GM19025 (cell line): Measurements from ENCODE around the gene ACE.

ENCODE experiments used
- ATAC-seq: cut with Tn5 transposase; IDR thresholded peaks from one replicate; pipeline ENCODE4 v1.9.1; 2021; ENCODE audit warnings: mild to moderate bottlenecking, low read depth, moderate library complexity; ENCODE audit not compliant: unreplicated experiment

The ACE gene

DNA sequence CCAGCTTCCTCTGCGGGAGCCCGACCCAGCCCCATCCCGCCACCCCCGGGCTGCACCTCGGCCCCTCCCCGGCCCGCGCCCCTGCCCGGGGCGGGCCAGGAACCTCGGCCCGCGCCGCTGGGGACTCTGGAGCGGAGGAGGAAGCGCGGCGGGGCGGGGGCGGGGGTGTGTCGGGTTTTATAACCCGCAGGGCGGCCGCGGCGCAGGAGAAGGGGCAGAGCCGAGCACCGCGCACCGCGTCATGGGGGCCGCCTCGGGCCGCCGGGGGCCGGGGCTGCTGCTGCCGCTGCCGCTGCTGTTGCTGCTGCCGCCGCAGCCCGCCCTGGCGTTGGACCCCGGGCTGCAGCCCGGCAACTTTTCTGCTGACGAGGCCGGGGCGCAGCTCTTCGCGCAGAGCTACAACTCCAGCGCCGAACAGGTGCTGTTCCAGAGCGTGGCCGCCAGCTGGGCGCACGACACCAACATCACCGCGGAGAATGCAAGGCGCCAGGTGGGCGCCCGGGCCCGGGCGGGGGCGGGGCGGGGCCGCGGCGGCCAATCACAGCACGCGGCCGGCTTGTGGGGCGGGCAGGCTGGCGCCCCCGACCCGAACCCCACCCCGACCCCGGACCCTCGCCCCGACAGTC, at the start of gene ACE:
Gene ACE (plus strand): TSS at position 208 of the 626 bp plus-strand sequence. CDS start 34 bp downstream, at position 242.
- ATAC-seq: no peak

DNA sequence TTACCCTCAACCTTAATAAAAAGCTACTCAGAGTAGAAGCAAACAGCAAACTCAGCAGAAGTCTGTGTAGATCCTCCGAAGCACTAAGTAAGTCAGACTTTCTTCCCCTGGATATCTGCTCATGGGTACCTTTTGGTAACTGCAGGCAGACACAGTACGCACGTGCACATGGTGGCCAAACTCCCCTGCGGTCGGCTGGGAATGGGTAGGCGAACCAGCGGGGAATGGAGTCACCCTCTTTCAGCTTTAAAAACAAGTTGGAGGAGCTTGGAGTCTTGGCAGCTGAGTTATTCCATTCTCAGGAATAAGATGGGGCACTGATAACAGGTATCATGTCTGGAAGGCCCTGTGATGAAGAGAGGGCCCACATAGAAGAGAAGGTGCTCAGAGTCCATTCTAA, 47.1 kb upstream of the ACE start:
- ATAC-seq: no peak

DNA sequence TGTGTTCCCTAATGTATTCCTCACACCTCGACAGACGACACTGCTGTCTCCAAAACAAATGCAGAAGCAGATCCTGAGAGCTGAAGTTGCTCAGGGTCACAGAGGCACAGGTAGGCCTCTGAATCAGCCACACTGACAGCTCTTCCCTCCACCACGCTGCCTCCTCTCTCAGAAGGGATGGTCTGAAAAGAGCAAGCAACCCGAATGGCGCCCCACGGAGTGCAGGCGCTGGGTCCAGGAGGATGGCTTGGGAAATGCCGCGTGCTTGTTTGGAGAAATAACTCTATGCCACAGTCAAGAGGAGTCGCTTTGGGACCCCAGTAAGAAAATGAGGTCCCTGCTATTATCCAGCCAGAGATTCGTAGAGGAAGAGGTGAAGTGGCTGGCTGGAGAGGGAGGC, 46.6 kb upstream of the ACE start:
- no peak for ATAC-seq

DNA sequence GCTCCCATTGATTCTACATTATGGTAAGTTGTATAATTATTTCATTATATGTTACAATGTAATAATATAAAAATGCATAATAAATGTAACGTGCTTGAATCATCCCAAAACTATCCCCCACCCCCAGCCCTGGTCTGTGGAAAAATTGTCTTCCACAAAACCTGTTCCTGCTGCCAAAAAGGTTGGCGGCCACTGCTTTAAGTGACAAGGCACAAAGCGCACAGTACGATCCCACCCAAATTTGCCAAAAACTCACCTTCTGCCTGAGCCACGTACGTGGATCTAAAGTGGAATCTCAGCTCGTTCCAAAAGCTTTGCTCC, 45.3 kb upstream of the ACE start:
- ATAC-seq: no peak

DNA sequence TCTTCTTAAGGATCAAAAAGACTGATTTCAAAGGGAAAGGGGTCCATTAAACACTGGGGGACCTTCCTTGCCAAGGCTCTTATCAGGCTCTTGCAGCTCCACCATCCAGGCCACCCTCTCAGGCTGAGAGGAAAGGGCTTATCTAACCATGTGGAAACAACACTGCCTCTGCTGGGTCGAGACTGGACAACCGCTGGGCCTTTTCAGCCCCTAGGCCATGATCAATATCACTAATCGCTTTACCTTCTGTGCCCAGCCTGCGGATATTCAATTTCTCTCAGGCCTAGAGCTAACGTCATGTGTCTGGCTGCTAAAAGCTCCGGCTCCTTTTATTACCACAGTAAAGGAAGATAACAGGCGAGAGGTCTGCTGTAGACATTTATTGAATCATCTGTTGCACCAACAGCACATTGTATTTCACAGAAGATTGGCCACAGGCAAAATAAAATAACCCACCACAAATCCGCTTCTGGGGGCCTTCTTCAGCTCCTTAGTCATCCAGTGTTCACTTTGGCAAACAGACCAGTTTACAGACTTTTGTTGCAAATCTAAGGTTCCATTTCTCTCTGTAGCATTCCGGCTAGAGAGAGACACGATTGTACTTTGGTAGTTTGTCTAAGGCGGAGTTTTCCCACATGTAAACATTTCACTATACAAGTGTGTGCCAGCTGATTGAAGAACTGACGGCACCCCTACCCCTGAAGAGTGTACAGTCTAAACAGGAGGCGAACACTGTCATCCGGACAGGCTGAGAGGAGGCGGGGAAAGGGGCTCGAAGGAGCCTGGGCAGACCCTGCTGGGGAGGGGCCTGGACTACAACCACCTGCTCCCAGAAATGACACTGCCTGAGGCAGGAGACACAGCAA, 44.7 kb upstream of the ACE start:
- ATAC-seq: no peak

DNA sequence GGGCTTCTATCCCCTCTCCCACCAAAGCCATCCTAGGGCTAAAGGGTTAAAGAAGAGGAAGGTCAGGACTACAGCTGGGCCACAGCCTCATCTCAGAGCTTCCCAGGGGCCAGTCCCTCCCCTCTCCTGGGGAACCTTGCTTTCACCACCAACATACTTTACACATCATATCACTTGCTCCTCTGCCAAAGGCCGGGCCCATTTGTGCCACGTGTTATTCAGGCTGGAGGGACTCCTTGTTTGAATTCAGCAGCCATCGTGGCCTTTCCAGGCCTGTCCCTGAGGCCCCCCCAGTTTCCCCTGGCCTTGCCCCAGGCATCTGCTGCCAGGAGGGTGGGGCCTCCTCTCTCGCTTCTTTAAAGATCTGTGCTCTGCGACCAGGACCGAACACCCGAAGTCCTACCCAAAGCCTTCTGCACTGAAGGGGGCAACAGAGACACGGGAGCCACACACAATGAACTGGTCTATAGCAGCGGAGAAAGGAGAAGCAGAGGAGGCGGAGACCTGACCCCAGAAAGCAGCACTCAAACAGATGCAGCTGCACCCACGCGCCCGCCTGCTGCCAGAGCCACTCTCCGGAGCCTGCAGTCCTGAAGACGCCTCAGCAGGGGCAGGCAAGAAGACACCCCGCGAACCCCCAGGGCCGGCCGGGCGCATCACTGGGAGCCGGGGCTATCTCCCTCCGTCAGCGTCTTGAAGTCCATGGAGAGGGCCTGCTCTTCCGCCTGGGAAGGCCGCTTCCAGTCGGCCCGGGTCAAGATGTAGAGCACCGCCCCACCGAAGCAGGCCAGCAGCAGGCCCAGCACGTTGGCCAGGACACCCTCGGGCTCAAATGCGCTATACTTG, 42.9 kb upstream of the ACE start:
- ATAC-seq: no peak

DNA sequence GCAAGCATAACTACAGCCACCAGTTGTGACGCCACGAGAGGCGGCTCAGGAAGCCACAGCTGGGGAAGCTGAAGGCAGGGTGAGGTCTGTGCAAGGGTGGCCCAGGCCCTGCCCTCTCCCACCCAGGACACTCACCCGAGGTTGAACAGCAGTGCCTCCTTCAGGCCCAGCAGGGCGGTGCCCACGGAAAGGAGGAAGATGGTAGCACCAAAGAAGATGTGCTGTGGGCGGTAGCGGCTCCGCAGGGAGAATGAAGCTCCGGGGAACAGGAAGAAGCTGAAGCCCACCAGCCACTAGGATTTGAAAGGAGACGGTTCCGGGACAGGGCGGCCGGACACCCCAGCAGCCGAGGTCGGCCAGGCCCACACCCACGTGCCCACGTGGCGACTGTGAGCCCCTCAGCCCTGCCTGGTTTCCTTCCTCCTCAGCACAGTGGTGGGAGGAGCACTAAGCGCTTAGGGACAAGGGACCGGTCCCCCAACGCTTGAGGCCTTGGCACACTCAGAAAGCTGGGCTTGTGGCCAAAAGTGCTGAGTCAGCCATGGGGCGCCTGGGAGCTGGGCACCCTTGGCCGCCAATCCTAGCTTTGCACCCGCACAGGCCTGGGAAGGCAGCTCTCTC, 41.8 kb upstream of the ACE start:
- no peak for ATAC-seq

DNA sequence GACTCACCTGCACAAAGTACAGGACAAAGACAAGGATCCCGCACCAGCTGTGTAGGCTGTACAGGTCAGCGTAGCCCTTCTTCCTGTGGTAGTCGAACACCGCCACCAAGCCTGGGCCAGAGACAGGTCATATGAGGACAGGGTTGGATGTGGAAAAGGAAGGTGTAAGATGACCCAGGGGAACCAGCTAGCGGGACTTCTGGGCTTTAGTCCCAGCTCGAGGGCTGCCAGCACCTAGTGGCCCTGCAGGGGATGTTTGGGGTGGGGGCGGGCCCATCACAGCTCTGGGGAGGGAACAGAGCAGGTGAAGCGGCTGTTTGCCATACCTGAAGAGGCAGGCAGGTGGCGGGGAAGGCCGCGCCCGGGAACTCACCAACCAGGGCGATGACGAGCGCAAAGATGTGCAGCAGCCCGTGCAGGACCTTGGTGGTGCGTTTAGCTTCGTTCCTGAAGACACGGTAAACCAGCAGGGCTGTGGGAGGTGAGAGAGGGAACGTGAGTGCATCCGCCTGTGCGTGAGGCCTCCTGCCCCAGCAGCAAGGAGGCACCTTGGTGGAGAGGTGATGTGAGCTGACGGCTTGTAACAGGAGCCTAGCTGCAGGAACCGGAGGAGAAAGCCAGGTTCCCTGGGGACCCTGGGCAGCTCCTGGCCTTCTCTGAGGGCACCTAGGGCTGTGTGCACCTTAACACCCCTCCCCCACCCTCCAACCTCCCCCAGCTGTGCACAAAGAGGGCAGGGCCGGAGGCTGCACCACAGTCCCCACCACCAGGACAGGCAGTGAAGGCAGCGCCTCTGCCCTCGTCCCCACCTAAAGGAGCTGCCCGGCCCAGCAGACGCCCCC, 41.0 kb upstream of the ACE start:
- ATAC-seq: no peak

DNA sequence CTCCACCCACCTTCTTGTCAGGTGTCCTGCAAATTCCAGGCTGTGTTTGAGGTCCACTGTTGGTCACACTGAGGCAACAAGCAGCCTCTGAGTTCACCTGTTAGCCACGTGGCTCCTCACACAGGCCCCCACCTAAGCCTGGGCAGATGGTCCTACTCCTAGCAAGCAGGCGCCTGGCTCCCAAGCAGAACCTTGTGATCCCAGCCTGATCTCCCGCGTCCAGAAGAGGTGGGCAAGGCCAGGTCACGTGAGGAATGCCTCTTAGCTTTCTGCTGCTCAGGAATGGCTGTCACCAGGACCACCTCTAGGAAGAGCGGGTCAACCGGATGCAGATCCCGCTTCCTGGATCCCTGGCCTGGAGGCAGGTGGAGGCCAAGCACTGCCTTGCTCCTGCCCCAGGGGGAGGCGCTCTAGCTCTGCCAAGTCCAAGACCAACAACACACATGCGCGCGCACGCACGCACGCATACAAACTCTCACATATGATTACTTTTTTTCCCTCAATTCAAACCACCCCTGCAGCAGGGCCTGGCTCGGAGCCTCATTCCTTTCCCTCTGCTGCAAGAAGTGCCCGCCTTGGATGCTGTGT, 40.2 kb upstream of the ACE start:
- no peak for ATAC-seq

DNA sequence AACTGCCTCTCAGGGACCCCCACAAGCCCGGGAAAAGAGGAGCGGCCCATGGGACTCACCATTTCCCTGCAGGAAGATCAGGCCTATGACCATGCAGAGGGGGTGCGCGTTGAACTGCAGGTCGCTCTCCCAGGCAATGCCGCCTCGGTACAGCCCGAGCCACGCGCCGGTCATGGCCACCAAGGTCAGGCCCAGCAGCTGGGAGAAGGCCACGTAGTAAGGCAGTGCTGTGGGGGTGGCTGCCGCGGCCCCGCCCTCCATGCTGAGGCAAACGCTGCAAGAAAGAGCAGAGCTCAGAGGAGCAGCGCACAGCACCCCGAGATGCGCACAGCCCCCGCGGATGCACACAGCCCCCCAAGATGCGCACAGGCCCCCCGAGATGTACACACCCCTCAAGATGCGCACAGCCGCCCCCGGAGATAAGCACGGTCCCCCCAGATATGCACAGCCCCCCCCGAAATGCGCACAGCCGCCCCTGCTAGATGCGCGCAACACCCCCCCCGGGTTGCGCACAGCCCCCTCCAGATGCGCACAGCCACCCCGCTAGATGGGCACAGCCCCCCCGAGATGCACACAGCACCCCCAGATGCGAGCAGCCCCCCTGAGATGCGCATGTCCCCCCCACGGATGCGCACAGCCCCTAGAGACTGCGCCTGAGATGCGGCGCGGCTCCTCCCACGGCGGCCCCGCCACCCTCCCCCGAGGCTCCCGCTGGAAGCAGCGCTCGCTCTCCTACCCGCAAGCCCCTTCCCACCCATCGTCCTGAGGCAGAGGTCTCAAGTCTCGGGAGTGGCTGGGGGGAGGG, 39.4 kb upstream of the ACE start:
- no peak for ATAC-seq

DNA sequence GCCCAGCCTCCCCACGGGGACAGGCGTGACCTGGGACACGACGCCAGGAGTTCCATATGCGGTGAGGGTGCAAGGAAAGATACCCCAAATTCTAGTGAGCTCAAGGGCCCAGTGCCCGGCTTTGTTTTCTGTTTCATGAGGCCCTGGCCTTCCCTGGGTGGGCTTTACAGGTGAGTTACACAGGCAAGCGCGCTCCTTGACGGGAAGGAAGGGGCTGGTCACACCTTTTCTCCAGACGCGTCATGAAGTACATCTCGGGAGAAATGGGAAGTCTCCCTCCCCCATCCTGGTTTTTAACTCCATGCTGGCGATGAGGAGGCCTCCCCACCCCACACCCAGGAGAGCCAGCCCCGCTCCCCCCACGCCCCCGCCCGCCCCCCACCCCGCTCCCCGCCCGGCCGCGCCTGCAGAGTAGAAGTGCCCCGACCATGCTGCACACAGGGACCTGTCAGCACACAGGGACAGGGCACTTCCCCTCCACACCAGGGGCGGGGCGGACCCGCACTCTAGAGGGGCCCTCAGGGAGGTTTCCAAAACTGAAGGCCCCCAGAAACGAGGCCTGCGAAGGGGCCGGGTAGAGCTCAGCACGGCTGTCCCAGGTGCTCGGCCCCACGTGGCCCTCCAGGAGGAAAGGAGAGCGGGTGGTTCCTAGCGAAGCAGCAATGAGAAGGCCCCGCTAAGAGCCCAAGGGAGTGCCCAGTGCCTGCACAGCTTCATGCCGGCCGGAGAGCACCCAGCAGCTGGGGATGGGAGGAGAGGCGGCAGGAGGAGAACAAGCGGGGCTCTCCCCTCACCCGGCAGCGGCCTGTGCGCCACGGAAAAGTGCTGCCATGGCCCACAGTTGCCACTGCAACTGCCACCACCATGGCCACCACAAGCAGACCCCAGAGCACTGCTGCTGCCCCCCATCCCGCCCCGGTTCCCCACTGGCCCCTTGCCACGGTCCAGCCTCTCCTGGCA, 38.5 kb upstream of the ACE start:
- no peak for ATAC-seq

DNA sequence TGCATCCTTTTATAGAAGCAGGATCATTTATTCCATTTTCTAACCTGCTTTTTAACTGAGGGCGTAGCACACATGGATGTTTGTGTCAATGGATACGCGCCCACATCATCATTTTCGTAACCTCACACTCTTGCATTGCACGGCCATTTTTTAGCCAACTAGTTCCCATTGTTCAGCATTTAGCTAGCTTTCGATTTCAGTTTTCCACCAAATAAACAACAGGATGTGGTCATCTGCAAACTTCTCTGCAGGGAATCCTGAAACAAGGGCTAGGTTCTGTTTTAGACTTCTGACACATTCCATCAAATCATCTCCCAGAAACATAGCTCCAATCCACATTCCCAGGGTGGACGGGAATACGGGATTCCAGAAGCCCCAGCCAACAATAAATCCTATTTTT, 37.2 kb upstream of the ACE start:
- no peak for ATAC-seq

DNA sequence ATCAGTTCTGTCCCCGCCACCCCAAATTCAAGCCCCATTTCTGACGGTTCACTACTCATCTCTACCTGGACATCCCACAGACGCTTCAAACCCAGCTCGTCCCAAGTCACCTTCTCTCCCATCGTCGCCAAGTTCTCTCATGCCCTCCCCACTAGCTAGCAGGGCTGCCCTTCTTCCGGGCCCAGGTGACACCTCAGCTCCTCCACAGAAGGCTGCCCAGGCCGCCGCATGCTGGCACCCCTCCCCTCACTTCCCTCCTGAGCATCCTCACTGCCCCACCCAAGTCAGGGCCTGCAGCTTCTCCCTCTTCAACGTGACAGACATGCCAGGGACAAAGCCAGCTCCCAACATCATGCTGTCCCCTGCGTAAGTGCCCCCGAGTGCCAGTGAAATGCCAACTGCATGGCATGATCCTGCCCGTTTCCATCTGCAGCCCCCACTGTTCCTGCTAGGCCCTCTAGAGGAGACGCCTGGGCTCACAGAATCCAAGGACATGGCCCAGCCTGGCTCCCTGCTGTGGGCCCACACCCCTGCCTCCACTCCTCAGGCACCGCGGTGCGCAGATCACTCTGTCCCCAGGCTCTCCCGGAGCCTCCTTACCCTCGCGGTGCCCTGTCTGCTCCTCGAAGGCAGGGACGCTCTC, 36.6 kb upstream of the ACE start:
- ATAC-seq: no peak

DNA sequence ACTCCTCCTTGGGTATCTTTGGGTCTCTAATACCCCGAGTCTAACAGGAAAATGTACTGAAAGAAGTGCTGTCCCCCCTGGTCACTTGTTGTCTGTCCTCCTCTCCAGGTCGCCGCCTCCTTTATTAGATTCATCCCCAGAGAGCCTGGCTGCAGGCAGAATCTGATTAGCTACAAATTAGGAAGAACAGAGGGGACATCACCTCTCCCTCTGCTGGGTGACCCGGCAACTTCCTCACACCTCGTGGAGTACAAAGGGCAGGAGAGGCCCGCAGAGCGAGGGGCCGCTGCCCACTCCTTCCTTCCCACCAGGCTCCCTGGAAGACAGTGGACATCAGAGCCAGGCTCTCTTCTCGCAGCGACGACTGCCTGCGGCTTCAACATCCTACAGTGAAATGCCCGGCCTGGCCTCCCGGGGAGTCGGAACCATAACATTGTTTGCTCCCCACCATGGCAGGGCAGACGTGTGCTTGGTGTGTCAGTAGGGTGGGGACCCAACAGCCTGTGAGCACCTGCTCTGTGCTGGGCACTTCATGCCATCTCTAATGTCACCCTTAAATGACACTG, 36.0 kb upstream of the ACE start:
- no peak for ATAC-seq

DNA sequence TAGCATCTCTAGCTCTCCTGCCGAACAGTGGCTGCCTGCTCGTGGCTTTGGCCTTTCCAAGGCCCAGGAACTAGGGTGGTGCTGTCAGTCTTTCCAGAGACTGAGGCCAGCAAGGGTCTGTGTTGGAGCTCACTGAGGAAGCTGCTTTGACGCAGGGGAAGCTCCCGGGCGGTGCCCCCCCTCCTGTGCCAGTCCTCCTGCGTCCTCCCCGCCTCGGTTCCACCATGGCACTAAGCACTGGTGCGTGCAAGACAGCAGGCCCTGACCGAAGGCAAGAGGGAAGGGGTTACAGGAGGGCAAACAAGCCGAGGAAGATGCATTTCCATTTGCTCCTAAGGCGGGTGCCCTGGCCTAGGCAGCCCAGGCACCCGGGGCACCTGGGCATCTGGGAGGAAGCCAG, 35.2 kb upstream of the ACE start:
- no peak for ATAC-seq

DNA sequence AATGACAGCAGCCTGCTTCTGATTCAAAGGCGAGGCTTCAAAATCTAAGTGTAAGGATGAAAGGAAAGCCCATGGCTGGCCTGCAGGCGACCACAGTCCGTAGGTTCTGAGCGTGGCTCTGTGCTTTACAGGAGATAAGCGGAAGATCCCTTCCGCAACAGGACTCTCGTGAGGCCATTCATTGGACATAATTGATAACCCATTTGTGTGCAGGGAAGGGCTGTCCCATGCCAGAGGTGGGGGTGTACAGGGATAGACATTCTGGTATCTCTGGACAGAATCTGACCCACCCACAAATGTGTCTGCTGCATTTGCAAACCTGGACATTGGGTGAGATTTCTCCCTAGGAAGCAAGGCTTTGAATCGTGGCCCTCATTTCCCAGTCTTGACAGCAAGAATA, 34.8 kb upstream of the ACE start:
- ATAC-seq: no peak

DNA sequence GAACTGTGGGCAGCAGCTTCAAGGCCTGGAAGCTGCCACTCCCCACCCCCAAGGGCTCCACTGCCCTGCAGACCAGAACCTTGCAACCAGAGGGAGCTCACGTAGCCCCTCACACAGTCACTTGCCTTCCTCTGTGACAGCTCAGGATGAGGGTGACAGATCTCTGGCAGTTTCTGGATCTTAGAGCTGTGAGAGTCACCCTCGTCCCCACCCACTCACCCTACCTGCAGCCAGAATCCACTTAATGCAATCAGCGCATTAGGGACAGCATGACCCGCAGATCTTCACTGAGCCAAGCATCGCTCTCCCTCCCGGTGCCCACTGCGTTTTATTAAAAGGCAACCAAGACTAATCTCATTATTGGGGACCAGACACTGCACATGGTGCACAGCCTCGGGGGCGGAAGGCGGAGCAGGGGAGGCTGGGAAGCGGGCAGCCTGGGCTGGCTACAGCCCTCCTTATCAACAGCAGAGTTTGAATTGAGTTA, 34.3 kb upstream of the ACE start:
- ATAC-seq: no peak
